SIG-M5 (cell line): Measurements from ENCODE around the gene CNTNAP2.

Experiments used
- DNase-seq: peaks from one replicate; lab custom pipeline; 2025; lab: John Stamatoyannopoulos, UW

CNTNAP2 gene

DNA sequence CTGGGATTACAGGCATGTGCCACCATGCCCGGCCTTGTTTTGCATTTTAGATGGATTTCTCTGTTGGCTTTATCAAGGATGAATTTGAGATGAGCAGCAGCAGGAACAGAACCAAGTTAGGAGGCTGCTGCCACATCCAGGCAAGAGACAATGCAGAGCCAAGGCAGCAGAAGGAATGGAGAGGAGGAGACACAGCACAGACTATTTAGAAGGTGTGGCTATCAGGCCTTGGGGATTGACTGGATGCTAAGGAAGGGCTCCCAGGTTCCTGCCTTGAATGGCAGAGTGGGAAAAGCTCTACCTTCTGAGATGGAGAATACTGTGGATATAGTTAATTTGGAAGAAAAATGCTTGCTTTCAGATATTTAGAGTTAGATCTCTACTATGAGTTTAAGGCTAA, 1989.3 kb downstream of the CNTNAP2 start:
- DNase-seq: no peak

DNA sequence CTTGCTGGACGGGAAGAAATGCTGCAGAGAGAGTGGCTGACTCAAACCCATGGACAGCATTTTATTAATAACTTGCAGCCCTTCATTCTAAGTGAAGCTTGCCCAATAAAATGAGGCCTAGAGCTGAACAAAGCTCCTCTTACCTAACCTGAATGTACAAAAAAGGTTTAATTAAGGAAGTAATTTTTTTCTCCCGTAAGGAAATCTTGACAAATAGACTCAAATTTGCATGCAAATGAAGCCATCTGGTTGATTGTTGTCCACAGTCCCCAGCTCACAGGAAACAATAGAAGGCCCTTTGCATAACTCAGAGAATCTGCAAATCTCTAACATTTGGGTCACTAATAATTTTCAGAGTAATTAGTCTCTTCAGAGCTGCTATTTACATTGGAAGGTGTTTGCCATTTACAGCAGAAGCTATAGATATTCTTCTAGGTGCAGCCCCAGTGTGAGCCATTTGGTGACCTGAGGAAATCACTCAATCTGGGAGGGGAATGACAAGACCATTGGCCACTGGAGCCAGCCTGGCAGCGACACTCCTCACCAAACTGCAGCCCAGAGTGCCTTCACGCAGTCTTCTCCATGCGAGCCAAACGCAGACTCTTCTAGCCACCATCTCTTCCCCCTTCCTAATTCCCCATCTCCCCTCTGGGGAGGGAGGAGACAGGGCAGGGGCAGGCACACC, 1991.0 kb downstream of the CNTNAP2 start:
- DNase-seq: no peak

DNA sequence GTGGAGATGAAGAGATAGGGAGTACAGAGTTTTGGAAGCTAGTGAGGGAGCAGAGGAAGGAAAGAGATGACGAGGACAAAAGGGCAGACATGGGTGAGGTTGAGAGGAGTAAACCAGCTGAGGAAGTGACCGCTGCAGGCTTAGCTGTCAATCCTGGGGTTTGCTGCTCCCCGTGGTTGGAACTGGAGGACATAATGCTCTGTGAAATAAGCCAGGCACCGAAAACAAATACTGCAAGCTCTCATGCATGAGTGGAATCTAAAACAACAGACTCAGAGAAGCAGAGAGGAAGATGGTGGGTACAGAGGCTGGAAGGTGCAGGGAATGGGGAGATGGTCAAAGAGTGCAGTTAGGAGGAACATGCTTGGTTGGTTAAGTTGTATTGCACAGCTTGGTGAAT, 1991.8 kb downstream of the CNTNAP2 start:
- DNase-seq: no peak

DNA sequence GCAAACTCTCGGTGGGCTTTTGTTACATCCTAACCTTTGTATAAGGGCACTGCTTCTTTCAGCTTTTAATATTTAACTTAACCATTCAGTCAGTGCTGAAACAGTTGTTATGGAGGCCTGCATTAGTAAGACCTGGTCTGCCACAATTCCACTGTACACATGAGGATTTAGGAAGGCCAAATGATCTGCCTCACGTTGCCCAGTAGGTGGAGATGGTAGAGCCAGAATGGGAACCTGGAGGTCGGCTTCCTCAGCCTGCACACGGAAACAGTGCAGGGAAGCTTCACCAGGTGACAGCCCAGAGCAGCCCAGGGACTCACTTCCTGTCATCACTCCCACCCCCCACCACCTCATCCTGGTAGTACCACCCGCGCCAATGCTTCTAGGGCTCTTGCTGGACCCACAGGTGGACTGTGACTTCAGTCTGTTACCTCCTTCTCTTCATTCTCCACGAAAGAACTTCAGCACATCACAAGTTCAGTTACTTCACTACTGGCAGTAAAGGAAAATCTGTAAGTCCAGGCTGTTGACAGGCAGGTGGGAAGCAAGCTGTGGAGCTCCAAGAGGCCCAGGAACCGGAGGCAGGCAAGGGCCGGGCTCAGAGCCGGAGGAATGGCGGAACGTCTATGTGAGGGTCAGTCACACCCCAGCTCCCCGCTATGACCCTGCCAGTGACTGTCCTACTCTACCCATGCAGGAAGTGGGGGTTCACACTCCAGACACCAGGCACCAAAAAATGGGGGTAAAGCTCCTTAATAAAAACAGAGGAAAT, 1993.7 kb downstream of the CNTNAP2 start:
- no peak for DNase-seq

DNA sequence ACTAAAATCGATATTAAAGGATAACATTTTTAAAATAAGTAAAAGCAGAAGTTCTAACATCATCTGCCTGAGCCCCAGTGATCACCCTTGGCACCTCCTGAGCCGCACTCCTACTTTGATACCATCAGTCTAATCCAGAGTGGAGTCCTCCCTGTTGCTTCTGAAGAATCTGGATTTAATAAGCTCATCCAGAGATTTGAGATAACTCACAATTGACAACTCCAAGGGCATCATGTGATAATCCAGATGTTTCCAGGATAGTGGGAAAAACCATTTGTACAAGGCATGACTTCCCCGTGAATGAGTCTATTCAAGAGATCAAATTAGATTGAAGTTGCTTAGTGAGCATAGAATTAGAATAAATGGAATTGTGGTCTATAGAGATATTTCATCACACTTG, 1998.2 kb downstream of the CNTNAP2 start:
- no peak for DNase-seq

DNA sequence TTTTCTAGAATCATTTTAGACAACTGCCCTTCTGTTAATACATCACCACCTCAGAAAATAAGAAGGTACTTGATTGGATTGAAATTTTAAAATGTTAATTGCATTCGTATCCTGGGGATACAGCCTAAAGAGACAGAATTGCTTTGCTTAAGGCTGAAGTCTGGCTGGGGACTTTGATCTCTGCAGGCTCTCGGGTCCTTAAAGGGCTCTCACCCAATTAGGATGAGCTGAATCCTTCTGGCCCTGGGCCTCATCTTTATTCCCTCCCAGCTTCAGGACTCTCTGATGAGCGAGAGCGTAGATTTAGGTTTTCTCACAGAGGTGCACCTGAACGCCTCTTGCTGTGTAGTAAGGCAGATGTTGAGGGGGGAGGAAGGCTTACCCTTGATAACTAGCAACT, 1998.7 kb downstream of the CNTNAP2 start:
- no peak for DNase-seq

DNA sequence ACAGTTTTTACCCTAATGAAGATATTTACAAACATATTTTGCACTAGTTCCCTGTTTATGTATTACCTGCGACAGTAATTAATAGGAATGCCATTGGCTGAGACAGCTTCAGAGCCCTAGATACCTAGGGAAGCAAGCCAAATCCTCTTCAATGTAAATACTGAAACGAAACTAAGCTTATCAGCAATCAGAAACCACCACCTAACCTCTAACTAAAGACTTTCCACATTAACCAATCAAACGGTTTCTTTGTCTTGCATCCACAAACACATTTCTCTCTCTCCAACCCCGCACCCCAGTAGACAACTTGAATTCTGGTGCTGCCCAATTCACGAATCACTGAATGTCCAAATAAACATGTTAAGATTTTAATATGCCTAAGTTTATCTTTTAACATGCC, 1999.6 kb downstream of the CNTNAP2 start:
- no peak for DNase-seq

DNA sequence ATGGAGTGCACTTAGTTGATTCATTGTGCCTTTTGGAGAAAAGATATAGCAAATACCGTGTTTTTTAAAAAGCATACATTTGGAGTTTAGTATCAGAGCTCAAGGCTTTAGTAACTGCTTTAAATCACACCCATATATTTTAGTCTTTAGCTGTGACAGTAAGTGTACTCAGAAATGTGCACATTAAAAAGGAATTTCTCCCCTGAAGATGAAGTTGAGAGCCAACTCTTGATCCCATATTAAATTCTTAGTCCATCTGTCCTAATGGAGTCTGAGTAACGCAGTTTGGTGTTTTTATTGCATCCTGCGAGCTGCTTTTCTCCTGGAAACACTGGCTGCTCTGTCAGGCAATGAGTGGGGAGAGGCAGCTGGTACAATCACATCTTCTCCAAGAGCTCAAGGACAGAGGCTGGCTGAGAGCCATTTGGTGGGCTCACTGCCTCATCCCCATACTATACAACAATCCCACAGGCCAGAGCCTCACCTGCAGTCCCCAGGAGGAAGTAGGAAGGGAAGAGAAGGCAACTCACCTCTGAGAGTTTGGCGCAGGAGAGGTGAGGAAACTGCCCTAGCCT, 2000.3 kb downstream of the CNTNAP2 start:
- no peak for DNase-seq

DNA sequence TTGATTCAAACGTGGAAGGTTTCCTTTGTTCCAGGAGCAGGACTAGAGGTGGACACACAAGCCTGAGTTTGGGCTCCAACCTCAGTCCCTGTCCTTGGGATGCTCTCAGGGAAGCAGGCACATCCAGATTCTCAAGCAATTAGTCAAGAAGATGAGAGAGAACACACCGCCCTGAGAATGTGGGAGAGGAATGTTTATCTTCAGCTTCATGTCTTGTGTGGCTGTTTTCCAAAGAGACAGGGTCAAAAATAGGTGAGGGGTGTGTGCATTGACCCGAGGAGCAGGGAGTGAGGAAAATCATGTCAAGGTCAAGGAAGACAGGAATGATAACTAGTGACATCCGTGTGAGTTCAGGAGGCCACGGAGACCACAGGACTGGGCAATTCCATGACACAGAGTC, 2001.8 kb downstream of the CNTNAP2 start:
- DNase-seq: no peak

DNA sequence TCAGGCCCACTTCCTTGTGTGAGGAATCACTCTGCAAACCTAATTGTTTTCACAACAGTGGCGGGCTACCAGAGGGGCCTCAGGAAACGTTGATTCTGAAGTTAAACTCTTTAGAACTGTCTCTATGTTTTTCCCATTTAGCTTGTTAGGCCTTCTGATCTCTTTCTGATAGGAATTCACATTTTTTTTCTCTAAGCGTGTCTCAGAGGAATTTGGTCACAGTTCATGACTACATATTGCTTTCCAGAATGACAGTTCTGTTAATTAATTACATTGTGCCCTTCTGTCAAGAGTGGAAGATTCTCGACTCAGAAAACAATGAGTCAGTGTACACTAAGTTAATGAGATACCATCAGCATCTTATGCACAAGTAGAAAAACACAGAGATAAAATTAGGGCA, 2004.8 kb downstream of the CNTNAP2 start:
- DNase-seq: no peak

DNA sequence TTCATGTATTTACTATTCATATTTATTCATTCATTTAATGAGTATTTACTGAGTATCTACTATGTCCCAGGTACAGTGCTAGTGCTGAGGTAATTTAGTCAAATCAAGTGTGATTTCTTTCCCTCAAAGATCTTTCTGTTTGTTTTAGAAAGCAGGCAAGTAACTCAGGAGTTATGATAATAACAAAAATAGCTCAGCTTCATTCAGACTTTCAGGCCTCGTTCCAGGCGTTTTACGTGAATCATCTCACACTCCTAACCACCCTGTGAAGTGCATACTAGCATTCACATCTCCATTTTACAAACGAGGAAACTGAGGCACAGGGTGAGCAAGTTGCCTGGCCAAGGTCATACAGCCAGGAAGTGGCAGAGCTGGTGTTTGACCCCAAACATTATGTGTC, 2005.2 kb downstream of the CNTNAP2 start:
- DNase-seq: no peak

DNA sequence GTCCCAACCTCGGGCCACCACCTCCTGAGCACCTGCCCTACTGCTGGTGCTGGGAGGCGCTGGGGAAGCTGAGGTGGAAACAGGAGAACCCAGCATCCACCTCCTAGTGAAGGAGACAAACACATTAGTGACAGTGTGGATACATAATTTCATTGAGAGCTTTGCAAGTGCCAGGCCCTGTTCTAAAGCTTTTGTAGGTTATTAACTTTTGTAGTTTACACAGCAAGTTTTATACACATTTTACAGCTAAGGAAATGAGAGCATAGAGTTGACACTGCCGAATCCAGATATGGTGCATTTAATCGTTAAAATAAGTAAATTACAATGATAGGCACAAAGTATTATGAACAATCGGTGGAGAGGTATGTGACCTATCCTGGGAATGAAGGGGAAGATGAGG, 2007.9 kb downstream of the CNTNAP2 start:
- no peak for DNase-seq

DNA sequence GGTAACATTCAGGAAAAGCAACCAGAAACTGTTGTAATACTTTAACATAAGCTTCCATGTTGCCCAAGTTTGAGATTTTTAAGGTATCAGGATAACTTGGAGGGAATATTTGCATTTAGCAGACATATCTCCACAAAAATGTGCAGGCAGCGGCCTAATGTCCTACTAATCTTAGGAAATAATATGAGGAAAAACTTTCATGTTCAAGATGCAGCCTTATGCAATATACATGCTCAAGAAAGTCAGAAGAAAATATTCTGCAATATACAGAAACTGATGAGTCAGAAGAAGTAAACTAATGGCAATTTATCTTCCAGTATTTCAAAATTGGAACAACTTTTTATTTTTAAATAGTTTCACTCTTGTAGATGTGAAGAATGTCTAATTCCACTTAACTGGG, 2010.8 kb downstream of the CNTNAP2 start:
- no peak for DNase-seq

DNA sequence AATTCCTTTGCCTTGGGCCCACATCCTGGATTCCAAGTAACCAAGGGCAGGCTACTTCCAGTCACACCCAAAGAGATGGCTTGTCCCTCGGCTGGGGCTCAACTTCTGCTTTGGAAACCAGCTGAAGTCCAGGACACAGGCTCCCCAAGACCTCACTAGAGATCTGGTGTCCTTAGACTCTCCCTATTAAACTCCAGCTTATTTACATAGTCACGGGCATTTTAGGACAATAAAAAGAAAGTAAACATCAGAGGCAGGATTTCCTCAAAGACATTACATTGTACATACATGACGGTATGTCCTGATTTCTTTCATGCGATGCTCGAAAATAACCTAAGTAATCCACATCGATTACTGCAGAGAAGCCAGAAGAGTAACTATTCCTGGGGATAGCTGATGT, 2012.4 kb downstream of the CNTNAP2 start:
- no peak for DNase-seq

DNA sequence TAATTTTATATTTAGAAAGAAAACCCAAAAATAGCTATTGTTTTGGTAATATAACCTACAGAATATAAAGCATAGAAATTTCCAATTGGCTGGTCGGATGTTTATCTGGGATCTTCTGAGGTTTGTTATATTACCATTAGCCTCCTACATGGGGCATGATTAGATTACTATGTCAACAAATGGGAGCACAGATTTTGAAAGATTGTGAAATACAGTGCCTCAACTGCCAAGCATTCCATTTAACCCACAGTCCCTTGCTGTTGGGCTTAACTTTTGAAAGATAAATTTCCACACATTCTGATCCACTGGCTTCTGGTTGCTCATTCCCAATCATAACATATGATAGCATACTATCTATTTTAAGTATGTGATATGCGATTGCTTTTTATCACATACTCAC, 2018.5 kb downstream of the CNTNAP2 start:
- DNase-seq: no peak

DNA sequence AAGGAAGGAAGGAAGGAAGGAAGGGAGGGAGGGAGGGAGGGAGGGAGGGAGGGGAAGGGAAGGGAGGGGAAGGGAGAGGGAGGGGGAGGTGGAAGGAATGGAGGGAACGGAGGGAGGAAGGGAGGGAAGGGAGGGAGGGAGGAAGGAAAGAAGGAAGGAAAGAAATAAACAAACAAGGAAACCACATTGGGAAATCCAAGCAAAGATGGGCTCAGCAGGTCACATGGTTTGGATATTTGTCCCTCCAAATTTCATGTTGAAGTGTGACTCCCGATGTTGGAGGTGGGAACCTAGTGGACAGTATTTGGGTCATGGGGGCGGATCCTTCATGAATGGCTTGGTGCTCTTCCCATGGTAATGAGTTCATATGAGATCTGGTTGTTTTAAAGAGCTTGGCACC, 2019.4 kb downstream of the CNTNAP2 start:
- no peak for DNase-seq

DNA sequence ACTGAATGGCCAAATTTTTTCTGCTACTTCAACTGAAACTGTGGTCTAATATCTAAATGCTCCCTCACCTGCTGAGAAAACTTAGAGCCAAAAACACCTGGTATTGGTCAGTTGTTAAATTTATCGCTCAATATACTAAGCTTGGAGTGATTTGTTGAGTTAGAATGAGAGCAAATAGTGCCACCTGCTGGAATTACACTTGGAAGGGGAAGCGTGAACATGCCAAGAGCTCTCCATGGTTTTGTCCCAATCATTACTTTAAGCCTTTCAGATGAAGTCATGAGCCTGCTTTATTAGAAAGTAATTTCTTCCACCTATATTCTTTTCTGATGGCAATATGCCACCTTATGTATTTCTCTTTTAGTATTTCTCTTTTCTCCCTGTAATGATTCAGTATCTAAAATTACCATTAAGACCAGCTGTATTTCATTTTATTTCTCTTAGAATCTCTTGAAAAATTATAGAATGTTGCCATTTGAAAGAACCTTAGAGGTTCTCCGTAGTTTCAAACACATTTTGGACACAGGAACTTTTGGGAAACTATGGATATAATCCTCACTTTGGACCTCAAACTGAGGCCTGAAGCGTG, 2026.2 kb downstream of the CNTNAP2 start:
- no peak for DNase-seq

DNA sequence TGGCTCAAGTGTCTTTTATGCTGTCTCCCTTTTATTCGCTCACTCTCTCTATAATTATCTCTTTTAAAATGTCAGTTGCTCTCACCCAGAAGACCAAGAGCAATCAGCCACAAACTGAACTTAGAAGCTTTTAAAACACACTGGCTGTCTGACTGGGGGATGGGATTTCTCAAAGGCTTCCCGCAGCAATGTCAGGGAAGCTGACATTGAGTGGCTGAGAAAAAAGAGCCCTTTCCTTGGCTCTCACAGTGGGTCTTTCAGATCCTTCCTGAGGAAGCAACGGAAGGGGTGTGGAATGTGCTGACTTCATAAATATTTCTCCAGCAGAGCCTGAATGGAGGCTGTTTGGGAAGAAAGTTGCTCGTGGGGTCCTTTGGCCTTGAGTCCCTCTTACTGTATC, 2028.2 kb downstream of the CNTNAP2 start:
- no peak for DNase-seq

DNA sequence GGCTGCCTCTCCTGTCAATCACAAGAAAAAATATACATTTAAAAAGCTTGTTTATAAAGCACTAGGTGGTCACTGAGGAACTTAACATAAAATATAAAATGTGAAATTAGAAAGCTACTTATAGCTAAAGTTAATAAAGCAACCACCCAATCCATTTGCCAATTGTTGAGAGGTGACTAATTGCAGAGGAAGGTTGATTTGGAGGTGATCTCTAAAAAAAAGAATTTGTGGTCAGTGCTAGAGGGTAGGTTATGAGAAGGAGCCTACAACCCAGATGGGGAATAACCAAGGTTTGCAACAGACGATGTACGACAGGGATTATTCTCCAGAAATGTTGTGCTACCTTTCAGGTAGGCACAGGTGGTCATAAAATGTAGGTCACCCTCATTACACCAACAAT, 2029.7 kb downstream of the CNTNAP2 start:
- DNase-seq: no peak

DNA sequence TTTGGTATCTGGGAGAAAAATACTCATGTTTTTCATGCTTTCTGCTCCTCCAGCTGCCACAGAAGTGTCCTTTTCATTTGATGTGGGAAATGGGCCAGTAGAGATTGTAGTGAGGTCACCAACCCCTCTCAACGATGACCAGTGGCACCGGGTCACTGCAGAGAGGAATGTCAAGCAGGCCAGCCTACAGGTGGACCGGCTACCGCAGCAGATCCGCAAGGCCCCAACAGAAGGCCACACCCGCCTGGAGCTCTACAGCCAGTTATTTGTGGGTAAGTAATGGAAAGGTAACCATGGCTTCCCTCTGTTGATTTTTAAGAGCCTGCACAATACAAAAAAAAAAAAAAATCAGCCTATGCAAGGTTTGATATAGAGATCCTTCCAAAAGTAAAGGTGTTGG, 2030.8 kb downstream of the CNTNAP2 start:
- no peak for DNase-seq

DNA sequence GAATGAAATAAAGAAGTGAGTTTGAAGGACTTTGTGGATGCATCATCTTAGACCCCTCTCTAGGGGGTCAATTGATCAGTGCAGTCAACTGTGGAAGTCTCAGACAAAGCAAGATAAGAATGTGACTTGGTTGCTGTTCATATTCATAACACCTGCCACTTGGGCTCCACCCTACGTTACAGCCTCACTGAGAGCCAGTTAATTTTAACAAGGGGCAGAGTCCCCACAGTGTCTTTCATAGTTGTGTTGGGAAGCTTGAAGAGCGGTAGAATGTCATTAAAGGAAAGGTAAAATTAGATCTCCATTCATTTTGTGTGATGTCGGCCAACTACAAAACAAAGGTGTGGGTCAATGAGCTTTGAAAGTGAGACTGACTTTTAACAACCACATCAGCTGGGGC, 2031.9 kb downstream of the CNTNAP2 start:
- DNase-seq: no peak

DNA sequence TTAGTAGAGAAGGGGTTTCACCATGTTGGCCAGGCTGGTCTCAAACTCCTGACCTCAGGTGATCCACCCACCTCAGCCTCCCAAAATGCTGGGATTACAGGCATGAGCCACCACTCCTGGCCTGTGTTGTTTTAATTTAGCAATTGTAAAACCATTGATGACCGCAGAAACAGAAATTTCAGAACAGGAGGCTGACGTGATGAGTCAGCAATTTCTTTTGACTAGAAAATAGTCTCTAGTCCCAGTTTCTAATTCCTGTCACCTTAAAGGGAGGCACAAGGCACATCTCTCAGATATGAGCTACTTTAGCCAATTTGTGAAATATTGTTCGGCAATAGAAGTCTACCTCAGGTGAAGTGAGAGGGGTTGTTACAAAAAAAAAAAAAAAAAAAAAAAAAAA, 2033.1 kb downstream of the CNTNAP2 start:
- no peak for DNase-seq

DNA sequence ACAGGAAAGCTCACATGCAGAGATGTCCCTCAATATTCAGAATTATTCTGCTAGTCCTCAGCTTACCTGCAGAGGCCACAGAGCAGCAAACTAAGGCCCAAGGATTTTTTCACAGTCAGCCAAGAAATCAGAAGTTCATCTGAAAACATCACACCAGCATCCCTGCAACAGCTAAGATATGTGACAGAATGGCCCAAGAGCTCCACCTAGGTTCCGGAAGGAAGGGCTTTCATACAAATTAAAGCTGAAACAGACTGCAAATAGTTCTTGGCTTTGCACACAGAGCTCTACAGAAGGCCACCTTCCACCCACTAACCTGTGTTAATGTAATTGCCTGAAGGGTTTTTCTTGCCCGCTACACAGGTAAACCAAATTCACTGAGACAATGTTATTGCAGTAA, 2035.2 kb downstream of the CNTNAP2 start:
- no peak for DNase-seq
